Activated CD4-positive, alpha-beta T cell treated with anti-CD3 and anti-CD28 coated beads, Interleukin-2, Interleukin-4, amounts not matched to agents 100 ng/mL and 50 ng/mL, durations not matched to agents 16 hours and 8 hours (primary cell): Measurements from ENCODE around the gene SHH.

Experiments used
- DNase-seq: peaks from one replicate; pipeline ENCODE4 v3.0.0-alpha.2; 2020; ENCODE audit warnings: low spot score

Gene SHH

GRCh38 chr7:155764438-155764793 lies 47.8 kb downstream of the SHH start:
- peak; percentile 62 for DNase-seq

GRCh38 chr7:155763691-155764437 lies 48.4 kb downstream of the SHH start:
- peak; percentile 76 for DNase-seq

- no peak for DNase-seq
Measured at GRCh38 chr7:155763122-155763521, 49.1 kb downstream of the SHH start.

- DNase-seq = no peak
Measured at GRCh38 chr7:155762655-155763054, 49.6 kb downstream of the SHH start.

- DNase-seq = no peak
Measured at GRCh38 chr7:155762036-155762435, 50.2 kb downstream of the SHH start.

- no peak for DNase-seq
Measured at GRCh38 chr7:155761162-155761561, 51.1 kb downstream of the SHH start.

GRCh38 chr7:155759740-155760430 lies 52.4 kb downstream of the SHH start:
- no peak for DNase-seq

GRCh38 chr7:155758348-155758747 lies 53.9 kb downstream of the SHH start:
- no peak for DNase-seq

- DNase-seq = no peak
Measured at GRCh38 chr7:155756322-155756721, 55.9 kb downstream of the SHH start.

GRCh38 chr7:155755026-155755425 lies 57.2 kb downstream of the SHH start:
- no peak for DNase-seq

GRCh38 chr7:155754165-155754564 lies 58.1 kb downstream of the SHH start:
- no peak for DNase-seq

GRCh38 chr7:155753446-155753965 lies 58.8 kb downstream of the SHH start:
- DNase-seq = no peak

- no peak for DNase-seq
Measured at GRCh38 chr7:155752756-155753445, 59.4 kb downstream of the SHH start.

- DNase-seq = no peak
Measured at GRCh38 chr7:155751409-155751808, 60.9 kb downstream of the SHH start.

GRCh38 chr7:155750255-155751125 lies 61.8 kb downstream of the SHH start:
- no peak for DNase-seq
